ENCODE data around the gene SV2C.

The SV2C gene

DNA sequence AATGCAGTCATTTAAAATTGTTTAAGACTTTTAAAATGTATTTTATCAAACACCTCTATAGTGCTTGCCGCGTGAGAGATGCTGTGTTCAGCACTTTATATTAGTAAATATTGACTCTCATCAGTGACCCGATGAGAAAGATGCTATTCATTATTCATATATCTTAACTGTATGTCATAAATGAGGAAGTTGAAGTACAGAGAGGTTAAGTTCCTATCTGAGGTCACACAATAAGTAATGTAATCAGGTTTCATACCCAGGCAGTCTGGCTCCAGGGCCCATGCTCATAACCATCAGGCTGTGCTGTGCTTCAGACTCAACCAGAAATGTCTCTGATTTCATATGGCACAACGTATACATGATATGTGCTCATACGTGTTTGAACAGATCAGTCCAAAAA is 119.0 kb downstream of the SV2C start:
- H3K27me3 Mint-ChIP-seq (ENCODE audit: low read depth): no peaks in the 10 kb centered on the region
- no peak overlapping the region for H3K4me3 Mint-ChIP-seq
- H3K36me3 Mint-ChIP-seq (ENCODE audit: low read depth): no peaks in the 10 kb centered on the region
- TF ChIP-seq, protein P1, sequence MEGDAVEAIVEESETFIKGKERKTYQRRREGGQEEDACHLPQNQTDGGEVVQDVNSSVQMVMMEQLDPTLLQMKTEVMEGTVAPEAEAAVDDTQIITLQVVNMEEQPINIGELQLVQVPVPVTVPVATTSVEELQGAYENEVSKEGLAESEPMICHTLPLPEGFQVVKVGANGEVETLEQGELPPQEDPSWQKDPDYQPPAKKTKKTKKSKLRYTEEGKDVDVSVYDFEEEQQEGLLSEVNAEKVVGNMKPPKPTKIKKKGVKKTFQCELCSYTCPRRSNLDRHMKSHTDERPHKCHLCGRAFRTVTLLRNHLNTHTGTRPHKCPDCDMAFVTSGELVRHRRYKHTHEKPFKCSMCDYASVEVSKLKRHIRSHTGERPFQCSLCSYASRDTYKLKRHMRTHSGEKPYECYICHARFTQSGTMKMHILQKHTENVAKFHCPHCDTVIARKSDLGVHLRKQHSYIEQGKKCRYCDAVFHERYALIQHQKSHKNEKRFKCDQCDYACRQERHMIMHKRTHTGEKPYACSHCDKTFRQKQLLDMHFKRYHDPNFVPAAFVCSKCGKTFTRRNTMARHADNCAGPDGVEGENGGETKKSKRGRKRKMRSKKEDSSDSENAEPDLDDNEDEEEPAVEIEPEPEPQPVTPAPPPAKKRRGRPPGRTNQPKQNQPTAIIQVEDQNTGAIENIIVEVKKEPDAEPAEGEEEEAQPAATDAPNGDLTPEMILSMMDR (IDR thresholded peaks at IDR 0.05; ENCODE audit: unreplicated experiment in 3 of 3): no peak
- no peaks in the 10 kb centered on the region for H3K9me3 Mint-ChIP-seq
- H3K4me1 Mint-ChIP-seq: peaks cover 13% of the 10 kb centered on the region
- H3K27ac Mint-ChIP-seq: no peak overlapping the region

DNA sequence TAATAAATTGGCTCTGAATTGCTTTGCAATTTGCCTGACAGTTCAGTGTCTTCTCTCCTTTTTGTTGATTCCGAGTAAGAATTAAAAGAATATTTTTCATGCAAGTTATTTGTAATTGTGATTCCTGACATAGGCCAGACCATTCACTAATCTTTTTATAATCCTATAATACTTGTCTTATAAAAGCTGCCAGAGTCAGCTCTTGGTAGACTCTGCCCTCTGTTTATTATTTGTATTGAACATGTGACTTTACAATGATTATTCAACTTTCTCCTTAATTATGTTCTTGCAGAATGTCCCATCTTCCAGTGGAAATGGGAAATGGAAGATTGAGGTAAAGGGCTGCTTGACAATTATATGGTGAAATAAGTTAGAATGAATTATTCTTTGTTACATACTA is 121.0 kb downstream of the SV2C start:
- Mint-ChIP-seq H3K4me3 (no peak overlapping the region), H3K4me1 (peaks cover 5% of the 10 kb centered on the region), H3K27me3 (ENCODE audit: low read depth) (no peaks in the 10 kb centered on the region), H3K36me3 (ENCODE audit: low read depth) (no peaks in the 10 kb centered on the region), H3K9me3 (no peaks in the 10 kb centered on the region), H3K27ac (no peak overlapping the region)
- TF ChIP-seq, protein P1 (IDR thresholded peaks at IDR 0.05; ENCODE audit: unreplicated experiment in 3 of 3): no peak

- H3K9me3 Mint-ChIP-seq: no peaks in the 10 kb centered on the region
- no peaks in the 10 kb centered on the region for H3K36me3 Mint-ChIP-seq (ENCODE audit: low read depth)
- H3K27me3 Mint-ChIP-seq (ENCODE audit: low read depth): no peaks in the 10 kb centered on the region
- TF ChIP-seq, protein P1 (IDR thresholded peaks at IDR 0.05; ENCODE audit: unreplicated experiment in 3 of 3): no peak
- H3K27ac Mint-ChIP-seq: no peak overlapping the region
- H3K4me1 Mint-ChIP-seq: no peaks in the 10 kb centered on the region
- no peak overlapping the region for H3K4me3 Mint-ChIP-seq
These were observed 121.5 kb downstream of the SV2C start for GRCh38 chr5:76204713-76205112.

GRCh38 chr5:76207120-76207519 is 123.9 kb downstream of the SV2C start:
- Mint-ChIP-seq H3K27ac (no peak overlapping the region), H3K9me3 (no peaks in the 10 kb centered on the region), H3K4me3 (no peak overlapping the region), H3K27me3 (ENCODE audit: low read depth) (peaks cover 4% of the 10 kb centered on the region), H3K36me3 (ENCODE audit: low read depth) (no peaks in the 10 kb centered on the region), H3K4me1 (peaks cover 6% of the 10 kb centered on the region)
- TF ChIP-seq, protein P1 (IDR thresholded peaks at IDR 0.05; ENCODE audit: unreplicated experiment in 3 of 3): no peak

GRCh38 chr5:76209297-76209696 is 126.1 kb downstream of the SV2C start:
- no peaks in the 10 kb centered on the region for H3K36me3 Mint-ChIP-seq (ENCODE audit: low read depth)
- H3K27ac Mint-ChIP-seq: no peak overlapping the region
- TF ChIP-seq, protein P1 (IDR thresholded peaks at IDR 0.05; ENCODE audit: unreplicated experiment in 3 of 3): no peak
- no peaks in the 10 kb centered on the region for H3K9me3 Mint-ChIP-seq
- no peak overlapping the region for H3K4me3 Mint-ChIP-seq
- peaks cover 6% of the 10 kb centered on the region for H3K4me1 Mint-ChIP-seq
- peaks cover 7% of the 10 kb centered on the region for H3K27me3 Mint-ChIP-seq (ENCODE audit: low read depth)

- Mint-ChIP-seq H3K36me3 (ENCODE audit: low read depth) (no peaks in the 10 kb centered on the region), H3K27me3 (ENCODE audit: low read depth) (peaks cover 7% of the 10 kb centered on the region), H3K27ac (no peak overlapping the region), H3K4me1 (peaks cover 6% of the 10 kb centered on the region), H3K9me3 (no peaks in the 10 kb centered on the region), H3K4me3 (no peak overlapping the region)
- TF ChIP-seq, protein P1 (IDR thresholded peaks at IDR 0.05; ENCODE audit: unreplicated experiment in 3 of 3): no peak
These were observed 127.8 kb downstream of the SV2C start for GRCh38 chr5:76210946-76211345.

Measured in nephron (organoid).